ENCODE measurements around the gene ZNF232.
"Not testable (repeated sequence)": the region's sequence is repeated elsewhere in the genome, so short reads cannot be mapped to it uniquely, and the experiment has no call there.

ZNF232 gene

GRCh38 chr17:5130261-5130660, 18.6 kb upstream of the ZNF232 start:
- not testable (repeated sequence) for DNase-seq (ENCODE audit: low read depth in 2 of 2)

- not testable (repeated sequence) for DNase-seq (ENCODE audit: low read depth in 2 of 2)
Observed at GRCh38 chr17:5129770-5130169, 18.1 kb upstream of the ZNF232 start.

- no peak for DNase-seq (ENCODE audit: low read depth in 2 of 2)
Observed at GRCh38 chr17:5128905-5129535, 17.3 kb upstream of the ZNF232 start.

- not testable (repeated sequence) for DNase-seq (ENCODE audit: low read depth in 2 of 2)
Observed at GRCh38 chr17:5128387-5128786, 16.7 kb upstream of the ZNF232 start.

- DNase-seq (ENCODE audit: low read depth in 2 of 2): no peak
Observed at GRCh38 chr17:5127910-5128309, 16.2 kb upstream of the ZNF232 start.

- no peak for DNase-seq (ENCODE audit: low read depth in 2 of 2)
Observed at GRCh38 chr17:5126719-5127488, 15.2 kb upstream of the ZNF232 start.

- DNase-seq (ENCODE audit: low read depth in 2 of 2): not testable (repeated sequence)
Observed at GRCh38 chr17:5124896-5125295, 13.2 kb upstream of the ZNF232 start.

GRCh38 chr17:5124125-5124760, 12.6 kb upstream of the ZNF232 start:
- not testable (repeated sequence) for DNase-seq (ENCODE audit: low read depth in 2 of 2)

- DNase-seq (ENCODE audit: low read depth in 2 of 2): no peak
Observed at GRCh38 chr17:5123343-5124124, 11.9 kb upstream of the ZNF232 start.

GRCh38 chr17:5122586-5123342, 11.1 kb upstream of the ZNF232 start:
- DNase-seq (ENCODE audit: low read depth in 2 of 2): no peak

GRCh38 chr17:5122056-5122455, 10.4 kb upstream of the ZNF232 start:
- not testable (repeated sequence) for DNase-seq (ENCODE audit: low read depth in 2 of 2)

GRCh38 chr17:5121186-5121841, 9.6 kb upstream of the ZNF232 start:
- no peak for DNase-seq (ENCODE audit: low read depth in 2 of 2)

GRCh38 chr17:5120436-5121185, 8.9 kb upstream of the ZNF232 start:
- not testable (repeated sequence) for DNase-seq (ENCODE audit: low read depth in 2 of 2)

- DNase-seq (ENCODE audit: low read depth in 2 of 2): no peak
Observed at GRCh38 chr17:5120036-5120435, 8.4 kb upstream of the ZNF232 start.

- DNase-seq (ENCODE audit: low read depth in 2 of 2): no peak
Observed at GRCh38 chr17:5118219-5118618, 6.5 kb upstream of the ZNF232 start.

- DNase-seq (ENCODE audit: low read depth in 2 of 2): no peak
Observed at GRCh38 chr17:5115673-5116651, 4.3 kb upstream of the ZNF232 start, which contains the start of gene USP6. TSS of gene USP6 (plus strand) at chr17:5116032. CDS start at chr17:5130368, 14,336 bp downstream.

- no peak for DNase-seq (ENCODE audit: low read depth in 2 of 2)
Observed at GRCh38 chr17:5110816-5111215, 862 bp downstream of the ZNF232 start.

- DNase-seq (ENCODE audit: low read depth in 2 of 2): no peak
Observed at GRCh38 chr17:5100832-5101231, 10.8 kb downstream of the ZNF232 start.

- DNase-seq (ENCODE audit: low read depth in 2 of 2): no peak
Observed at GRCh38 chr17:5099271-5099670, 12.4 kb downstream of the ZNF232 start.

Data from activated CD8-positive, alpha-beta memory T cell treated with anti-CD3 and anti-CD28 coated beads for 4 hours (primary cell).